Esophagus muscularis mucosa (tissue), 4 donors: ENCODE results near the gene IFI27L2. TPM values are rescaled to one million over a fixed set of nuclear protein-coding genes. Genes with fewer than 3 reads are reported as not detected.
A peak's percentile ranks its signal among the peaks of the same experiment; 100 is the strongest.

Source experiments
- DNase-seq: peaks from one replicate; pipeline ENCODE4 v3.0.0-alpha.2; 2017; ENCODE audit errors: extremely low spot score
- H3K27ac ChIP-seq, 4 donors: fragments of 200-600 bp; sonication (generic); replicated peaks in 1 of 4; 1 replicate in 3 of 4; 2 replicates in 1 of 4; pipeline ENCODE4 v1.5.1; 2016 to 2019; ENCODE audit warnings: mild to moderate bottlenecking in 1 of 4
- H3K27me3 ChIP-seq, 4 donors: fragments of 200-600 bp; sonication (generic); one replicate each; pipeline versions ENCODE4 v1.5.1 to v1.6.0; 2016 to 2019
- H3K36me3 ChIP-seq, 4 donors: fragments of 200-600 bp; sonication (generic); one replicate each; pipeline ENCODE4 v1.5.1; 2016 to 2019
- H3K4me1 ChIP-seq, 4 donors: fragments of 200-600 bp; sonication (generic); one replicate each; pipeline ENCODE4 v1.5.1; 2016 to 2019
- H3K4me3 ChIP-seq, 4 donors: fragments of 200-600 bp; sonication (generic); 1 replicate in 2 of 4; 2 replicates in 2 of 4; pipeline ENCODE4 v1.5.1; 2016 to 2019; ENCODE audit warnings: mild to moderate bottlenecking in 4 of 4, moderate library complexity in 1 of 4
- H3K9me3 ChIP-seq, 4 donors: fragments of 200-600 bp; sonication (generic); 1 replicate in 3 of 4; 2 replicates in 1 of 4; pipeline ENCODE4 v1.5.1; 2016 to 2019
- EP300 ChIP-seq: sonication (generic); formaldehyde crosslinking; IDR thresholded peaks from one replicate; pipeline ENCODE4 v1.6.1; 2017; ENCODE audit warnings: antibody characterized with exemption
- POLR2A ChIP-seq: fragments of 450-650 bp; IDR thresholded peaks from one replicate; pipeline ENCODE4 v1.6.1; 2017; ENCODE audit warnings: antibody characterized with exemption, moderate library complexity, mild to moderate bottlenecking, low read depth
- POLR2AphosphoS5 ChIP-seq, 2 donors: sonication (generic); formaldehyde crosslinking; IDR thresholded peaks; one replicate each; pipeline ENCODE4 v1.6.1; 2017; ENCODE audit warnings: antibody characterized with exemption in 2 of 2
- WGBS: methylation state at CpG from one replicate; pipeline ENCODE4 v1.1.5; 2018; 5-methylcytosine and 5-hydroxymethylcytosine counted together
- intact Hi-C: fragments of 100-400 bp; cut with DNase I; formaldehyde crosslinking; loops from one replicate; pipeline ENCODE4 v1.15.1; 2023
- total RNA-seq, 4 donors: library from RNA; depleted of rRNA; stranded (reverse); fragments of >200 nt; gene quantifications; one replicate each; pipeline versions ENCODE4 v1.1.0 to v1.2.1, GENCODE V29; 2016
- TF ChIP-seq, protein P1 (sequence below), 3 experiments: fragments of 200-600 bp in 2 of 3; fragments of 450-650 bp in 1 of 3; sonication (generic) in 2 of 3; IDR thresholded peaks; one replicate each; pipeline ENCODE4 v1.5.1; 2017 to 2019; ENCODE audit warnings: antibody characterized with exemption in 3 of 3, mild to moderate bottlenecking in 2 of 3, moderate library complexity in 1 of 3

The IFI27L2 gene
- total RNA-seq, 4 donors from 2014 or later: 38.8 to 83.9 (median 64.7) TPM

DNA sequence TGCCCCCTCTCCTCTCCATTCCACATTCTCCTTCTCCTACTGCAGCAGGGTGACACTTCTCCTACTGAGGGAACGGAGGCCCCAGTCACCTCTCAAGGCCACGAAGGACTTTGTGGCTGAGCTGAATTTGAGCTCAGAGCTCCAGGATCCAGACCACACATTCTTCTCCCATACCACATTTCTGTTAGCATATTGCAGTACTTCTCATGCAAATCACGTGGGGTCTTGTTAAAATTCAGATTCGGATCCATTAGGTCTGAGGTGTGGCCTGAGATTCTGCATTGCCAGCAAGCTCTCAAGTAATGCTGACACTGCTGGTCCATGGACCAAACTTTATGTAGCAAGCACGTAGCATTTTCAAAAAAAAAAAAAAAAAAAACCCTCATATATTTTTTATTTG is 9.6 kb upstream of the IFI27L2 start:
- intact Hi-C loops: loop anchor here (5.0 to 10.0 kb wide), 2 partner anchors 87 to 204 kb away; no protein-coding TSS in a partner anchor

DNA sequence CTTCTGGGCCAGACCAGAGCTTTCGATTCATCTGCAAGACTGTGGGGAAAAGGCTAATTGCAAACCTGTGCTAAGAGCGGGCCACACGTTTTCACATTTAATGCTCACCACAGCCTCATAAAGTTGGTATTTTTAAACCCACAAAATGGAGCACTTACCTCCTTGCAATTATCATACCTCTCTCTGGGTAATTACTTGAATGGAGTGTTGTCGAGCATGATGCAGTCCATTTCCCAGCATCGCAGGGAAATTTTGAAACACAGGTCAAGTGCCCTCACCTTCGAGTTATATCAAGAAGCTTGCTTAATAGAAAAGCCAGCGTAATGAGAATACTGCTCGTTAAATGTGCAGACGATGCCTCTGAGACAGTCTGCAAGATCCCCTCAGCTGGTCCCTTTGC is 8.8 kb upstream of the IFI27L2 start:
- WGBS: 89% methylated on average over 9 of the region's 9 CpGs

More for the DNA sequence above, 9.6 kb upstream of the IFI27L2 start:
- Histone ChIP-seq H3K4me1 (peaks cover 0 to 5% (median 2%) of the 10 kb centered on the region in 4 donors), H3K36me3 (no peaks in the 10 kb centered on the region), H3K27ac (no peak overlapping the region), H3K27me3 (peaks cover 0 to 5% (median 0%) of the 10 kb centered on the region in 4 donors), H3K9me3 (no peaks in the 10 kb centered on the region), H3K4me3 (no peak overlapping the region)
- TF ChIP-seq EP300: no peak
- TF ChIP-seq POLR2A: no peak
- DNase-seq: no peak
- 83% methylated on average over 5 of the region's 5 CpGs for WGBS

DNA sequence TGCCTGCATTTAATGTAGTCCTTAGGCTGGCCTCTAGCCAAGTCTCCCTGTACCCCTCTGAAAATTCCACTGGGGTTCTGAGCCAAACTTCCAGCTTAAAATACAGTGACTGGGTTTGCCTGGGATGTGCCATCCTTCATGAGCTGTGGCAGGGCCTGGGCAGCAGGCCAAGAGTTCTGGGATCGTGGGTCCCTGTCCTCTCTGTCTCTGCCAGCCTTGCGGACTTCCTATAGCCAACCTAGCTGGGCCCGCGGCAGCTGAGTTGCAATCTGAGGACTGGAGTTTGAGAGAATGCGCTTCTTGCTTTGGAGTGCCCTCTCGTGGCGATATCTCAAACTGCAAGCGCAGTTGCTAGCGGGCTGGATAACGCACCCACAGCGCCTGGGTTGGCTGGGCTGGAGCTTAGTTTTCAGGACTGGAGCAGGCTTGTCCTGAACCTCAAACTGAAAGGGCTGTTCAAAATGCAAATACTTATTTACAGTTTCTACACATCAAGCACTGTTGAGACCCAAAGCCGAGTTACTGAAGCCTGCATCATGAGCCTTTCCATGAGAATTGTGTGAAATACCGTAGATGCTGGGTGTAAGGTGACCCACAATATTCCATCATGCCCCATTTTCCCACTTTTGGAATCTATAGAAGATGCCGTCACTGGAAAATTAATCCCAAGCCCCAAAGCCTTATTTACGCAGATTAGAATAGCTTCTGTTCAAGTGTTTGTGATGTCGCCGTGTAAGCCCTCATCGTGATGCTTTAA is 7.3 kb upstream of the IFI27L2 start:
- no peak overlapping the region for H3K4me3 ChIP-seq
- peaks cover 0 to 5% (median 2%) of the 10 kb centered on the region in 4 donors for H3K4me1 ChIP-seq
- peak; percentile 97 for DNase-seq
- no peaks in the 10 kb centered on the region for H3K36me3 ChIP-seq
- TF ChIP-seq EP300: no peak
- TF ChIP-seq, protein P1, sequence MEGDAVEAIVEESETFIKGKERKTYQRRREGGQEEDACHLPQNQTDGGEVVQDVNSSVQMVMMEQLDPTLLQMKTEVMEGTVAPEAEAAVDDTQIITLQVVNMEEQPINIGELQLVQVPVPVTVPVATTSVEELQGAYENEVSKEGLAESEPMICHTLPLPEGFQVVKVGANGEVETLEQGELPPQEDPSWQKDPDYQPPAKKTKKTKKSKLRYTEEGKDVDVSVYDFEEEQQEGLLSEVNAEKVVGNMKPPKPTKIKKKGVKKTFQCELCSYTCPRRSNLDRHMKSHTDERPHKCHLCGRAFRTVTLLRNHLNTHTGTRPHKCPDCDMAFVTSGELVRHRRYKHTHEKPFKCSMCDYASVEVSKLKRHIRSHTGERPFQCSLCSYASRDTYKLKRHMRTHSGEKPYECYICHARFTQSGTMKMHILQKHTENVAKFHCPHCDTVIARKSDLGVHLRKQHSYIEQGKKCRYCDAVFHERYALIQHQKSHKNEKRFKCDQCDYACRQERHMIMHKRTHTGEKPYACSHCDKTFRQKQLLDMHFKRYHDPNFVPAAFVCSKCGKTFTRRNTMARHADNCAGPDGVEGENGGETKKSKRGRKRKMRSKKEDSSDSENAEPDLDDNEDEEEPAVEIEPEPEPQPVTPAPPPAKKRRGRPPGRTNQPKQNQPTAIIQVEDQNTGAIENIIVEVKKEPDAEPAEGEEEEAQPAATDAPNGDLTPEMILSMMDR (IDR thresholded peaks at IDR 0.05): peak in 2 of 3 experiments; percentile 95
- TF ChIP-seq POLR2A: no peak
- peak in 1 of 2 donors; percentile 64 for TF ChIP-seq POLR2AphosphoS5 (IDR thresholded peaks at IDR 0.05)
- no peaks in the 10 kb centered on the region for H3K9me3 ChIP-seq
- no peak overlapping the region for H3K27ac ChIP-seq
- intact Hi-C loops: loop anchor here (2.0 to 10.0 kb wide), 3 partner anchors 84 to 202 kb away; no protein-coding TSS in a partner anchor
- WGBS: 31% methylated on average over 18 of the region's 18 CpGs
- H3K27me3 ChIP-seq: peaks cover 0 to 5% (median 0%) of the 10 kb centered on the region in 4 donors

More for the DNA sequence above, 8.8 kb upstream of the IFI27L2 start:
- intact Hi-C loops: loop anchor here (5.0 to 10.0 kb wide), 2 partner anchors 86 to 203 kb away; no protein-coding TSS in a partner anchor
- TF ChIP-seq POLR2A (no peak), EP300 (no peak)
- TF ChIP-seq, protein P1 (IDR thresholded peaks at IDR 0.05): no peak
- Histone ChIP-seq H3K9me3 (no peaks in the 10 kb centered on the region), H3K27me3 (peaks cover 0 to 5% (median 0%) of the 10 kb centered on the region in 4 donors), H3K4me3 (no peak overlapping the region), H3K27ac (no peak overlapping the region), H3K36me3 (no peaks in the 10 kb centered on the region), H3K4me1 (peaks cover 0 to 5% (median 2%) of the 10 kb centered on the region in 4 donors)
- peak; percentile 60 for DNase-seq

DNA sequence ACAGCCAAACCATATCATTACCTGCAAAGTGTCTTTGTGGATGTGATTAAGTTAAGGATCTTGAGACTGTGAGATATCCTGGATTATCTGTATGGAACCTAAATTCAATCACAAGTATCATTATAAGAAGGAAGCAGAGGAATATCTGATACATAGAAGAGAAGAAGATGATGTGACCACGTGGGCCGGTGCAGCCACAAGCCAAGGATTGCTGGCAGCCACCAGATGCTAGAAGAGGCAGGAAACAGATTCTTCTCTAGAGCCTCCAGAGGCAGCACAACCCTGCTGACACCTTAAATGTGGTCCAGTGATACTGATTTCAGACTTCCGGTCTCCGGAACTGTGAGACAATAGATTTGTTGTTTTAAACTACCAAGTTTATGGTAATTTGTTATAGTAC is 6.1 kb upstream of the IFI27L2 start:
- WGBS: 83% methylated on average over 4 of the region's 4 CpGs

More for the DNA sequence above, 6.1 kb upstream of the IFI27L2 start:
- no peak overlapping the region for H3K27ac ChIP-seq
- no peak overlapping the region for H3K4me3 ChIP-seq
- TF ChIP-seq, protein P1 (IDR thresholded peaks at IDR 0.05): no peak
- TF ChIP-seq EP300 (no peak), POLR2AphosphoS5 (IDR thresholded peaks at IDR 0.05) (no peak), POLR2A (no peak)
- no peak for DNase-seq
- H3K4me1 ChIP-seq: peaks cover under 1 to 6% (median 3%) of the 10 kb centered on the region in 4 donors
- H3K36me3 ChIP-seq: no peaks in the 10 kb centered on the region
- no peaks in the 10 kb centered on the region for H3K9me3 ChIP-seq
- H3K27me3 ChIP-seq: peaks cover 0 to 5% (median 0%) of the 10 kb centered on the region in 4 donors
- intact Hi-C loops: loop anchor here (2.0 to 10.0 kb wide), 3 partner anchors 39 to 201 kb away; partner anchors contain the start of gene PPP4R4
